HG02981 (cell line): ENCODE results near the gene PSKH1.
"Not testable (repeated sequence)": the region's sequence is repeated elsewhere in the genome, so short reads cannot be mapped to it uniquely, and the experiment has no call there.

ENCODE experiments used
- ATAC-seq: cut with Tn5 transposase; IDR thresholded peaks from one replicate; pipeline ENCODE4 v1.9.1; 2021; ENCODE audit warnings: mild to moderate bottlenecking, moderate library complexity; ENCODE audit not compliant: unreplicated experiment

The PSKH1 gene

DNA sequence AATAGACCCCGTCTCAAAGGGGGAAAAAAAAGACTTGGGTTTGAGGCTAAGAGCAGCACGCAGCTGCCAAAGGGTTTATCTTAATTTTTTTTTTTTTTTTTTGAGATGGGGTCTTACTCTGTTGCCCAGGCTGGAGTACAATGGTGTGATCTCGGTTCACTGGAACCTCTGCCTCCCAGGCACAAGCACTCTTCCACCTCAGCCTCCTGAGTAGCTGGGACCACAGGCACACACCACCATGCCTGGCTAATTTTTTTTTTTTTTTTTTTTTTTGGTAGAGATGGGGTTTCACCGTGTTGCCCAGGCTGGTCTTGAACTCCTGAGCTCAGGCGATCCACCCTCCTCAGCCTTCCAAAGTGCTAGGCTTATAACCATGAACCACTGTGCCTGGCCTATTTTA, 44.7 kb downstream of the PSKH1 start:
- not testable (repeated sequence) for ATAC-seq

DNA sequence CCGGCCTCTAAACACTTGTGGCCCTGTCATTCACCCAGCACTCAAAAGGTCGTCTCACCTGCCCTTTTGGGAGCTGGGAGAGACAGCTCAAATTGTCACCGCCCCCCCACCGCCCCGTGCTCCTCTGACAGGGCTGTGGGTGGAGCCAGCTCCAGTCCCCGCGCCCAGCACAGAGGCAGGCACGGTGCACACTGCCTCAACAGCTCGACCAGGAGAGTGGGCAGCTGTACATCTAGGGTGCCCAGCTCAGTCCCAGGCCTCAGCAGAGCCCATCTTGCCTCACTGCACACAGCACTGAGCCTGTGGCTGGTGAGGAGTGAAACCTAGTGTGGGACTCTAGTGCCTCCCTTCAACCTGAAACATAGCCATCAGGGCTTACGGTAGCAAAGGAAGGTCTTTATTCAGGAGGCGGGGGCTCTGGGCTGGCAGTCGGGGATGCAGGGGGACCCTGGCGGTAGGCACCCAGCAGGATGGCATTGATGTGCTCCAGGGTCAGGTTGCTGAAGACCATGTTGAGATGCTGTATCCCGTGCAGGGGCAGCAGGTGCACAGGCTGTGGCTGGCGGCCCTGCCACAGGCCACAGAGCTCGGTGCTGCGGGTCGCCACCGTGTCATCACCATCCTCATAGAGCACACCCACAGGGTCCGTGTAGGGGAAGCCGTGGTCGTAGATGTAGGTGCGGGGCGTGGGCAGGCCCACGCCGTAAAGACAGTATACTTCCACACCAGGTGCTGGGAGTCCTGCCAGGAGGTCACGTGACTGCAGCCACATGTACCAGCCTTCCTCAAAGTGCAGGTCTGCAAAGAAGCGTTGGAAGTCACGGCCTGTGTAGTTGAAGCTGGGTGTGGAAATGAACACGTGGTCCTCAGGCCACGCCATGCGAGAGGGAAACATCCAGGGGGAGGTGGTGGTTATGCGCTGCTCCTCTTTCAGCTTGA, 46.7 kb downstream of the PSKH1 start:
- ATAC-seq: no peak

DNA sequence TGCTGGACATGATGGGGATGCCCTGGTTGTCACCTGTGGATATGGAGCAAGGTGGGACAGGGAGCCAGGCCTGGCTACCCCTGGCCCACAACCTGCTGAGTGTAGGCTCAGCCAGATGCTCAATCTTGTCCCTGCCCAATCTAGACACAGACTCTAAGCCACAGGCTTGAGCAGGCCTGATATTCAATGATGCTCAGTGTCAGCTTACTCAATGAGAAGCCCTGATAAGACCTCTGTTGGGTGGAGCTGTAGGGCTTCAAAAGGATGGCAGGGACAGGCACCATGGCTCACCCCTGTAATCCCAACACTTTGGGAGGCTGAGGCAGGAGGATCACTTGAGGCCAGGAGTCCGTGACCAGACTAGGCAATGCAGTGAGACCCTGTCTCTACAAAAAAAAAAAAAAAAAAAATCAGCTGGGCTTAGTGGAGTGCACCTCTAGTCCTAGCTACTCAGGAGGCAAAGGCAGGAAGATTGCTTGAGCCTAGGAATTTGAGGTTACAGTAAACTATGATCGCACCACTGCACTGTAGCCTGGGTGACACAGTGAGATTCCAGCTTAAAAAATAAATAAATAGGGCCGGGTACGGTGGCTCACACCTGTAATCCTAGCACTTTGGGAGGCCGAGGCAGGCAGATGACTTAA, 47.5 kb downstream of the PSKH1 start:
- no peak for ATAC-seq

DNA sequence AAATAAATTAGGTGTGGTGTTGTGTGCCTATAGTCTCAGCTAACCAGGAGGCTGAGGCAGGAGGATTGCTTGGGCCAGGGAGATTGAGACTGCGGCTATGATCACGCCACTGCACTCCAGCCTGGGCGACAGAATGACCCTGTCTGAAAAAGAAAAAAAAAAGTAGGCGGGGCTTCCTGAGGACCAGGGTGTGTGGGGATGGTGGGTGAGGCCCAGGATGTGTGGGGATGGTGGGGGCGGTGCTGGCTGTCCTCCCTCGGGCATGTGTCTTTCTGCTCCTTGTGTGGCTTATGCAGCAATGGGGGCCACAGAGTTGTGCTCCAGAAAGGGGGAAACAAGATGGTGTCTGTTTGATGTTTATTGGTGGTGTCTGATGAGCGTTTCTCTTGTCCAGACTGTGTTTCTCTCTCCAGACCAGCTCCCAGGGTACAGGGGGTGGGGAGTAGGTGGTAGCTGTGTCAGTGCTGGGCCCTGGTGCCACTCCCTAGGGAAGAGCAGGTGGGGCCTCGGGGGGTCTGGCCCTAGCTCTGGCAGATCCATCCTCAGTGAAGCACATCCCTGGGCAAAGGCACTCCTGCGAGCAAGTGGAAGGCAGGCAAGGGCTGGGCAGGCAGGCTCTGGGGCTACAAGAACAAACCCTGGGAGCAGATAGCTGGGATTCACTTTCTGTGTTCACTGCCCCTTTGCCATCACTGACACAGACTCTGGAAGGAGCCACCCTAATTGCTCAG, 48.6 kb downstream of the PSKH1 start:
- no peak for ATAC-seq

DNA sequence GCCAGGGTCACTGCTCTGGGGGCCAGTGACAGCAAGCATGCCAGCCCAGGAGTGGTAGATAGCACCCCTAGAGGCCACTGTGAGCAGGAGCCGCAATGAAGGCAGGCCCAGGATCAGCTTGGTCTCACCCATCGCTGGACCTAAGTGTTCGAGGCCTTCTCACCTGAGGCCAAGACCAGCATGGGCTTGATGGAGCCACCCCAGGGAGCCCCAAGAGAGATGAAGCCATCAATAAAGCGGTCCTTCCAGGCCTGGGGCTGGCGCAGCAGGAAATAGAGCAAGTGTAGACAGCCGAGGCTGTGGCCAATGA, 49.1 kb downstream of the PSKH1 start:
- ATAC-seq: no peak

DNA sequence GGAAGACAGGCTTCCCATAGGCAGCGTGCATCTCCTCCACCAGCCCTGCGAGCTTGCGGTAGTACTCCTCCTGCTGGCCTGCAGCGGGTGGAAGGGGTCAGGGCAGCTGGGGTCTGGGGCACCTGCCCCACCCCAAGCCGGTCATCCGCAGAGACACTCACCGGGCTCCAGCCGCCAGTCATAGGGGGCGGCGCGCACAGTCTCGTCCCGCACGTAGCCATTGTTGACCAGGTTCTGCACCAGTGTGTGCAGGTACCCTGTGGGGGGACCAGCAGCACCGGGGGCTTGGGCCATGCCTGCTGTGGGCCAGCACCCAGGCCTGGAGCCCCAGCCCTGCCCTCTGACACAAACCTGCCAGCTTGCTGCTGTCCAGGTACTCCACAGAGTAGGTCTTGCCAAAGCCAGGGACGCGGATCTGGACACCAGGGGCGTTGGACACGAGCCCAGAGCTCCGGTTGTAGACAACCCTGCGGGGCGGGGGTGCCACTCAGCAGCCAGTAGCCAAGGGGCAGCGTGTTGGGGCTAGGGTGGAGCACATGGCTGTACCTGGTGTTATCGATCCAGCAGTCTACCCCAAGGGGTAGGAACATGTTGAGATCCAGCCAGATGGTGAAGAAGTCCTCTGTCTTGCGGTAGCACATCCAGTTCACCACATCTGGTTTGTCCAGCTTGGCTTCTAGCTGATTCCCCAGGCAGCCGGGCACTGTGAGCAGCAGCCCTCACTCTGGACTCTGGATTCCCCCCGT, 49.6 kb downstream of the PSKH1 start:
- no peak for ATAC-seq

DNA sequence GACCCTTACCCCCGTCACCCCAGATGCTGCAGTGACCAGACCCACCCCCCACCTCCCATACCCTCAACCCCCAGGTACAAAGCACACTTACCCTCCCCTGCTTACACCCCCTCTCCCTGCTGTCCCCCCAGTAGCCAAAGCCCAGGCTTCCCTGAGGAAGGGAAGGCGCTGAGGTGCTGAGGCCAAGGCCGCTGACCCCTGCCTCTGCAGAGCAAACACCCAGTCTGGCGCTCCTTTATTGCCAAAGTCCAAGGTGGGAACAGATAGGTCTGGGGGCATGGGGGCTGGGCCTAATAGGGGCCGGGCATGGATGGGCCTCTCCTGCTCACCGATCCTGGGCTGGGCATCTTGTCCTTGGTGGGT, 50.2 kb downstream of the PSKH1 start:
- ATAC-seq: no peak

DNA sequence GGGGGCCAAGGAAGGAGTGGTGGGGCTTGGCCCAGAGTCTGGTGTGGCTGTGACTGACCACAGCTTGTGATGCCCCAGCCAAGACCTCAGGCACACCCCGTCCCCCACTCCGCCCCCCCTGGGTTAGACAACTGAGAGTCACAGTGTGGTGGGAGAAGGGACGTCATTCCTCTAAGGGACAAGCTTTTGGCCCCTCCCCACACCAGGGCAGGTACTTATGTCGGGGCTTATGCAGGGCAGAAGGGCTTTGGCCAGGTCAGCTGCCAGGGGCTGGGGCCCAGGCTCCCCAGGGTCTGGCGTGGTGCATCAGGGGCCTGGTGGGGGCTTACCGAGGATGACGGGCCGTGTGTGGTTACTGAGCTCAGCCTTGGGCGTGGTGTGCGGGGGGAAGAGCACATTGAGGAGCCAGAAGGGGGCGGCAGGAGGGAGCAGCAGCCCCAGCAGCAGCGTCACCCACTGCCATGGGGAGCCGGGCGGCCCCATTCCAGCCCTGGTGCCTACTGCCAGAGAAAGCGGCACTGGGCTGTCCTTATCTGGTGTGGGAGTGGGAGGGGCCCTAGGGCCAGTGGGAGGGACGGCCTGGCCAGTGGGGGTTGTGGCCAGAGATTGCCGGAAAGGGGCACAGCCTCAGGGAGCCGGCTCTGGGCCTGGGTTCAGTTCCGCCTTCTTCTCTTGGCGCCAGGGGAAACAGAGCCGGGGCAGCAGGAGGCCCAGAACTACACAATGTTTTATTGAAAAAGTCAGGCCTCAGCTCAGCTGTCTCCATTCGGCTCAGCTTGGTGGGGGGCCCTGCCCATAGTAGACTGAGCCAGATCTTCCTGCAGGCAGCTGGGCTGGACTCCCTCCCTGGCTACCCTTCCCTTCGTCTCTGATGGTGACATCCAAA, 50.8 kb downstream of the PSKH1 start, which contains the start of gene LCAT:
TSS of gene LCAT (minus strand) at position 502 of the 886 bp plus-strand sequence. CDS start at position 483, 19 bp downstream.
- no peak for ATAC-seq

DNA sequence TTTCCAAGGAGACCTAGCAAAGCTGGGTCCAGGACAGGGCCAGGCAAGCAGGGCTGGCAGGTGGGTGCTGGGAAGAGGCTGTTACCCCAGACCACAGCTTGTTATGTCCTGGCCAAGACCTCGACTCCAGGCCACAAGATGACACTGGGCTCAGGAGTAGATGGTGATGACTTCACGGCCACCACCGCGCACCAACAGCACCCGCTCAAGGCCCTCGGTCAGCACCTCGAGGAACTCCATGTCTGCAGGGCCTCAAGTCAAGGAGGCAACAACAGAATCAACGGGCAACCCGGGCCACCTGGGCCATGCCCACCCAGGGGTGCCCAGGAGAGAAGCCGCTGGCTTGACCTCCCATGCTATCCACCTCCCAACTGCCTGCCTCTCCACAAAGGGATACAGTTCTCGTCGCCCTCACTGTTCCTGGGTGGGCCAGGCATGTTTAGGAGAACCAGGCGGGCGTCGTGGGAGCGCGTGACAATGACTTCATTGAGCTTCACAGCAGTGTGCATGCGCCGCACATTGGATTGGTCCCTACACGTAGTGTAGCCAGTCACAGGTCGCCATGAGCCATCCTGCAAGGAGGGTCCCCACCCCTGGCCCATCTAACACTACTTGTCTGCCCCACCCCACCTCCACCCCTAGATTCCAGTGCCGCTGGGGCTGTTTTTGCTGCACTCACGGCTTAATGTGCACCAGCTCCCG, 51.8 kb downstream of the PSKH1 start:
- no peak for ATAC-seq

DNA sequence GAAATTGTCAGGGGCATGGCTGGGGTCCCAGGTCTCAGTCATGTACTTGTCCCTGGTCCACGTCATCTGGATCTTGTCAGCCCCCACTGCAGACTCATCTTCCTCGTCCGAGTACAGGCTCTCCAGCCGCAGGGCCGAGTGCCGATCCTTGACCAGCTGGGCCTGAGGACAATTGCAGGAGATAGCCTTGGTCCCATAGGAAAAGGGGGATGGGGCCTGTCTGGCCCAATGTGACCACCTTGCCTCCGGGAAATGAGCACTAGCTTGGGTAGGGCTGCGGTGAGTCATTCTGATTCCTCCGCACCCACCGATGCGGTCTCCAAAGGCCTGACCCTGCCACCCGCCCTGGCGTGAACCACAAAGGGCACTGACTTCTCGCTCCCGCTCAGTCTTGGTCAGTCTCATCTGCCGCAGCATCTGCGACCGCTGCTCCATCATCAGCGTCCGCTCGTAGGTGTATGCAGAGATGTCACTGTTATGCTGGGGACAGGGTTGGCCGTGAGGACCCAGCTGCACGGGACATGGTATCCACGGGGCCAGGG, 52.4 kb downstream of the PSKH1 start:
- no peak for ATAC-seq

DNA sequence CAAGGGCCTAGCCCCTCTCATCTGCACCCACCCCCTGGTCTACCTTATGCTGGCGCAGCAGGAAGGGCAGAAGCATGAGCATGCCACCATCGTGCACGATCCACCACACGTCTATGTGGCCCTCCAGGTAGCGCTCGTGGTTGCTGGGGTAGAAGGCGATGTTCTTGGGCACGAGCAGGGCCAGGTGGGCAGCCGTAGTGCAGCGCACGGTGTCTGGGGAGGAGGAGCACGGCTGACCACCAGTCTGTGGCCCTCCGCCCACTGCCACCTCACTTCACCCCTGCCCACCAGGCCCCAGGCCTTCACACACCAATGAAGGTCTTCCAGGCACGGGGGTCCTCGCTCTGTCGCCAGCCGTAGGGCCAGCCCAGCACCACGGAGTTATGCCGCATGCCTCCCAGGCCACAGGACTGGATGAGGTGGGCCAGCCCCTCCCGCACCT, 53.1 kb downstream of the PSKH1 start:
- ATAC-seq: no peak

DNA sequence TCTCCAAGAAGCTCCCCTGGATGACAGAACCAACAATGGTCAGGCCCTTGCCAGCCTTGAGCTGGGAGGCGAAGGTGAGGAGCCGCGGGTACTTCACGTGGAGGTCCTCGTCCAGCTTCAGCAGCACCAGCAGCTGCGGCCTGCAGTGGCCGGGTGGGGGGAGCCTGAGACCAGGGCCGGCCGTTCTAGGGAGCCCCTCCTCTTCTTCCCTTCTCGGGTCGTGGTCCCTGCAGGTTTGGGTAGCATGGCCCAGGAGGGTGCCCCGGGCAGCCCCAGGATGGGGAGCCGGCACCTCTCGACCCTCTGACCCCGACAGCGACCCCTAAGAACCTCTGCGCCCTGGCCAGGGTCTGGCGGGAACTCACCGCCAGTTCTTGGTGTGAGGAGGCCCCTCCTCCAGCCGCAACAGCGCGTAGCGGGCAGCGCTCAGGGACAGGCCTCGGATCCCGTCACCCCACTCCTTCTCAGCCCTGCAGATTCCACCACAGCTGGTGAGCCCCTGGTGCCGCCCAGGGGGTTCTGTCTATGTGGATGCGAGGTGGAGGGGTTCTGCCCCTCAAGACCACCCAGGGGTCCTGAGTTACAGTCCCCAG, 54.0 kb downstream of the PSKH1 start:
- no peak for ATAC-seq

DNA sequence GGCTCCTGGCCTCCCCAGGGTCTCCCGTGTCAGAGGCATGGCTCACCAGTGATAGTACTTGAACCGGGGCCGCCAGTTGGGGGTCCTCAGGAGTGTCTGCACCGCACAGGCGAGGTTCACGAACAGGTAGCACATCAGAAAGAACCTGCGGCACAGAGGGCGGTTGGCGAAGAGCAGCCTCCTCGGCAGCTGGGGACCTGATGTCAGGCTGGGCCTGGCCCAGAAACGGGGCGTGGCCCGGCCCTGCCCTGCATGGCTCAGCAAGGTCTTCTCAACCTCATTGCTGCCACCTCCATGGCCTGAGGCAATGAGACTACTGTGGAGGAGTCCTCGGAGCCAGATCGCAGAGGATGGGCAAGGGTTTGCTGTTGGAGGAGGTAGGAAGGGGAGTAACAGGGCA, 55.0 kb downstream of the PSKH1 start:
- ATAC-seq: no peak

DNA sequence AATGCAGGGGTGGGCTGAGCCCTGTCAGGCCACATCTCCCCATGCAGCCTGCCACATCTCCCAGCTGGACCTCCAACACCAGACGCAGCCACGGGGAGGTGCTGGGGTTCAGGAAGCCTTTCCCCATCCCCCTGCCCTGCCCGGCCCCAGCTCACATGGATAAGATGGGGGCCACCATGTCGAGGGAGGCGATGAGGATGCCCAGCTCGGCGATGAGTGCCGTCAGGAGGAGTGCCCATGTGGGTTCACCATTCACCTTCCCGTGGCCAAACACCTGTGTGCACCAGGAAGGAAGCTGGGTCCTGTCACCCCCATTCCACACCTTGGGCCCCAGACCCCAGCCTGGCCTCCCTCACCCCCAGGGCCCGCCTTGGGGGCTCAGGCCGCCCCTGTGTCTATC, 56.6 kb downstream of the PSKH1 start:
- ATAC-seq: no peak

DNA sequence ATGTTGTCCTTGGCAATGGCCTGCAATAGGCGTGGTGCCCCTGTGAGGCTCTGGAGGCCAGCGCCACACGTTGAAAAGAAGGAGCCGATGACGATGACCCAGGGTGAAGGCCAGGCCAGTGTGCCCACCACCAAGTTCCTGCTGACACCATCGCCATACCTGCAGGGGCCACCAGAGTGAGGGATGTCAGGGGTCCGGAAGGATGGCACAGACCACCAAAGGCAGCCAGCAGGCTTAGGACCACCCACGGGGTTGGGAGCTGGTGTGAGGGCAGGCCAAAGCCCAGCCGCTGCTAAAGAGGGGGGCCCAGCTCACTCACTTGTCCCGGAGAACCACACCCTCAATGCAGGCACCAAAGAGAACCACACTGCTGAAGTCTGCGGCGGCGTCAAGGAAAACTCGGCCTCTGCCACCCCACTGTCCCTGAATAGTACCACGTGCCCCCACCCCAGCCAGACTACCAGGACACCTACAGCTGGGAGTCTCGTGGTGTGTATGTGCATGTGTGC, 57.3 kb downstream of the PSKH1 start:
- ATAC-seq: no peak

DNA sequence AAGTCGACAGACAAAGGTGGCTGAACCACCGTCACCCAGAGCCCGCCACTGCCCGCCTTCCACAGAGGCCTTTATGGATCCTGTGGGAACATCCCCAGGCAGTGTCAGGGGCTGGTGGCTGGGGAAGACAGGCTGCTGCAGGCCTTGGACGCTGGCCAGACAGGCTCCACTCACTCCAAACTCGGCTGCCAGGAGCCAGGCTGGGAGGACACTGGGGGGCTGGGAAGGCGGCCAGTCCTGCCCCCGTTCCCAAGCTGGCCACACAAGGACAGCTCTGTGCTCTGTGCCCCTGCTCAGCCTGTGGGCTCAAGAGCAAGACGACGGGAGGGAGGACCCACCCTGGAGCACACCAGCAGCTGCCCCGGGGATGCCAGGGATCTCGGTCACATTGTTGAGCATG, 58.4 kb downstream of the PSKH1 start:
- ATAC-seq: no peak

DNA sequence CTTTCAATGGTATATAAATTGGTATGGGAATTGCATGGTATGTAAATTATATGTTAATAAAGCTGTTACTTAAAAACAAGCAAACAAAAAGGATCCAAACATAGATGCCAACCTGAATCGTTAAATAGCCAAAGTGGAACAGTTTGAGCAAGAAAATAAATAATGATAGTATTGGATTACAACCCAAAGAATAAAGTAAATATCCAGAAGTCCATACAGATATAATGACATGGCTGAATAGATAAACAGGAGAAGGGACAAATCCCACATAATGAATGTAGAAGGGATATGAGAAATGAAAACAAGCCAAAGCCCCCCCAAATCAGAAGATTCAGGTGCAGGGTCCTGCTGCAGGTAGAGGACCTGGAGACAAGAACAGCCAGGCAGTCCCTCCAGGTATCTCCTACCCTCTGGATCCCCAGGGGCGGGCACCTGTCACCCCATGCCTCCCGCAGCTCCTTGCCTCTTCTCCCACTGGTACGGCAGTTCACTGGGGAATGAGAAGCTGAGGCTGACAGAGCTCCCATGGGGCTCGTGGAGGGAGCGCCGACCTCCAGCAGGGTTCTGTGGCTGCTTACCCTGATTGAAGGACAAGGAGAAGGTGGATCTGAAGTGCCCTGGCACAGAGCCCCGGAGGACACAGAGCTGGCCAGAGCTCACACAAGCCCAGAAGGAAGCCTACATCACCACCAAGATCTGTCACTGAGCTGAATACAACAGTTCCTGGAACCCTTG, 60.8 kb downstream of the PSKH1 start:
- no peak for ATAC-seq
